GM21717 (cell line): Measurements from ENCODE around the gene F2RL2.

ENCODE experiments used
- ATAC-seq: cut with Tn5 transposase; IDR thresholded peaks from one replicate; pipeline ENCODE4 v1.9.1; 2021; ENCODE audit warnings: mild to moderate bottlenecking, moderate library complexity; ENCODE audit not compliant: unreplicated experiment

The F2RL2 gene

GRCh38 chr5:76622973-76623596, at the start of gene F2RL2:
Gene F2RL2 (minus strand): TSS chr5:76623403. CDS start chr5:76623230, 173 bp downstream.
- no peak for ATAC-seq

GRCh38 chr5:76672242-76672641, 49.0 kb upstream of the F2RL2 start:
- no peak for ATAC-seq

GRCh38 chr5:76670508-76670907, 47.3 kb upstream of the F2RL2 start:
- ATAC-seq: no peak

GRCh38 chr5:76669245-76669644, 46.0 kb upstream of the F2RL2 start:
- no peak for ATAC-seq

GRCh38 chr5:76667495-76667894, 44.3 kb upstream of the F2RL2 start:
- no peak for ATAC-seq

- no peak for ATAC-seq
Observed at GRCh38 chr5:76664079-76664478, 40.9 kb upstream of the F2RL2 start.

GRCh38 chr5:76663573-76663972, 40.4 kb upstream of the F2RL2 start:
- no peak for ATAC-seq

- no peak for ATAC-seq
Observed at GRCh38 chr5:76662521-76662920, 39.3 kb upstream of the F2RL2 start.

GRCh38 chr5:76660360-76660759, 37.2 kb upstream of the F2RL2 start:
- ATAC-seq: no peak

GRCh38 chr5:76657683-76658311, 34.6 kb upstream of the F2RL2 start:
- ATAC-seq: no peak

- ATAC-seq: no peak
Observed at GRCh38 chr5:76657091-76657490, 33.9 kb upstream of the F2RL2 start.

GRCh38 chr5:76652809-76653414, 29.7 kb upstream of the F2RL2 start:
- no peak for ATAC-seq

GRCh38 chr5:76649140-76649539, 25.9 kb upstream of the F2RL2 start:
- no peak for ATAC-seq

GRCh38 chr5:76643371-76643770, 20.2 kb upstream of the F2RL2 start:
- no peak for ATAC-seq

- ATAC-seq: no peak
Observed at GRCh38 chr5:76642390-76643040, 19.3 kb upstream of the F2RL2 start.

GRCh38 chr5:76641514-76642120, 18.4 kb upstream of the F2RL2 start:
- no peak for ATAC-seq

- ATAC-seq: no peak
Observed at GRCh38 chr5:76638479-76638878, 15.3 kb upstream of the F2RL2 start.

- ATAC-seq: no peak
Observed at GRCh38 chr5:76637490-76637889, 14.3 kb upstream of the F2RL2 start.

- no peak for ATAC-seq
Observed at GRCh38 chr5:76634661-76635060, 11.5 kb upstream of the F2RL2 start.

GRCh38 chr5:76626738-76627137, 3.5 kb upstream of the F2RL2 start:
- no peak for ATAC-seq

- no peak for ATAC-seq
Observed at GRCh38 chr5:76625087-76625815, 2.0 kb upstream of the F2RL2 start.
